ENCODE results near the gene C1QTNF7. TPM values are rescaled to one million over a fixed set of nuclear protein-coding genes. Genes with fewer than 3 reads are reported as not detected.

Gene C1QTNF7
- total and polyA plus RNA-seq, 2 of the 13 experiments (the other 11 are each of a cell fraction or from before 2014, with no cell fraction given): not detected

DNA sequence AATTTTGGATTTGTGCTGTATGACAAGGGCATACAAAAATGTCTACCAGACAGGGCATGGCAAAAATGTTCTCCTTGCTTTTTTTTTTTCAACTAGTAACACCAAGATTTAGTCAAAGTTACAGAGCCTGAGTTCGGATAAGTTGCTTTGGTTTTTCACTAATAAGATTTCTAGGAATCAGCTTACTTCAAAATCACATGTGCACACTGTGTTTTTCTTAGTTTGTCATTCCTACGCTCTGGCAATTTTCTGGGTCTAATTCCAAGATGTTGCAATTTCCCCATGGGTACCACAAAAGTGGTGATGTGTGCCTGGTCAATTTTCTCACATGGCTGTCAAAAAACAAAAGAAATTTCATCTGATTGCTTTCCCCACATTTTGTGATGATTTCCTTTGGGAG is 6.3 kb downstream of the C1QTNF7 start (continued):
- TF ChIP-seq JUN (CRISPR knock-in tag; IDR thresholded peaks at IDR 0.05): no peak

DNA sequence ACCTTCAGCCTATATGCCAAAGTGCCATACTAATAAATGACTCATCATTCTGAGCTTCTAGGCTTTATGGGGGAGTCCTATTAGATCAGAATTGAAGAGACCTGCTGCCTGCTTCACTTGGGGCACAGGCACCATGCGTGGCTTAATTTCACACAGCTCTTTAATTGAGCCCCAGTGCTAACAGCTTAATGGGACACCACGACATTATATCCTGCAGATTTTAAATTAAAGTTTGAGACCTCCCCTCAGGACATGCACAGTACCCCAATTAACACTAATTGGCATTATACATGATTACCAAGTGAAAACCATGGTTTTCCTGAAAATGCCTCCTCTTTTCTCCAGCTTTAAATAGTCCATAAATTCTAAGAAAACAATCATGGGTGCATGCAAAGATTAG is 6.8 kb downstream of the C1QTNF7 start:
- DNase-seq (ENCODE audit: low spot score) (no peak), ATAC-seq (no peak), FAIRE-seq (no peak)
- no peak overlapping the region for H3K4me2 ChIP-seq (ENCODE audit: low read depth, low read length)
- no peaks in the 10 kb centered on the region for H3K79me2 ChIP-seq (ENCODE audit: insufficient read depth, low read length)
- WGBS (ENCODE audit: low lambda C conversion rate): 0% methylated on average over 2 of the region's 2 CpGs
- H3K27ac ChIP-seq (ENCODE audit: extremely low read length, insufficient read depth, low read length): no peak overlapping the region
- ChIA-PET CTCF (ENCODE audit: low intra/inter-chr PET ratio, low total read pairs) (no interaction called here), POLR2A (no interaction called here)
- no peak overlapping the region for H3K9ac ChIP-seq (ENCODE audit: insufficient read depth, low read depth, low read length)
- H3K4me1 ChIP-seq (ENCODE audit: insufficient read depth, low read length): no peaks in the 10 kb centered on the region
- TF ChIP-seq ZNF772 (CRISPR knock-in tag; IDR thresholded peaks at IDR 0.05) (no peak), NFYB (CRISPR knock-in tag; IDR thresholded peaks at IDR 0.05) (no peak), MIER2 (CRISPR knock-in tag; IDR thresholded peaks at IDR 0.05) (no peak), MTF1 (CRISPR knock-in tag; IDR thresholded peaks at IDR 0.05) (no peak), YEATS4 (CRISPR knock-in tag; IDR thresholded peaks at IDR 0.05; ENCODE audit: borderline replicate concordance) (no peak), TMF1 (CRISPR knock-in tag; IDR thresholded peaks at IDR 0.05; ENCODE audit: low read depth) (no peak), ZNF124 (CRISPR knock-in tag; IDR thresholded peaks at IDR 0.05) (no peak), ZFP36L2 (CRISPR knock-in tag; IDR thresholded peaks at IDR 0.05) (no peak), ZNF367 (CRISPR knock-in tag; IDR thresholded peaks at IDR 0.05; ENCODE audit: borderline replicate concordance) (no peak)
- TF ChIP-seq, protein P1, sequence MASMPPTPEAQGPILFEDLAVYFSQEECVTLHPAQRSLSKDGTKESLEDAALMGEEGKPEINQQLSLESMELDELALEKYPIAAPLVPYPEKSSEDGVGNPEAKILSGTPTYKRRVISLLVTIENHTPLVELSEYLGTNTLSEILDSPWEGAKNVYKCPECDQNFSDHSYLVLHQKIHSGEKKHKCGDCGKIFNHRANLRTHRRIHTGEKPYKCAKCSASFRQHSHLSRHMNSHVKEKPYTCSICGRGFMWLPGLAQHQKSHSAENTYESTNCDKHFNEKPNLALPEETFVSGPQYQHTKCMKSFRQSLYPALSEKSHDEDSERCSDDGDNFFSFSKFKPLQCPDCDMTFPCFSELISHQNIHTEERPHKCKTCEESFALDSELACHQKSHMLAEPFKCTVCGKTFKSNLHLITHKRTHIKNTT (CRISPR knock-in tag; IDR thresholded peaks at IDR 0.05): no peak
- TF ChIP-seq, protein P2, sequence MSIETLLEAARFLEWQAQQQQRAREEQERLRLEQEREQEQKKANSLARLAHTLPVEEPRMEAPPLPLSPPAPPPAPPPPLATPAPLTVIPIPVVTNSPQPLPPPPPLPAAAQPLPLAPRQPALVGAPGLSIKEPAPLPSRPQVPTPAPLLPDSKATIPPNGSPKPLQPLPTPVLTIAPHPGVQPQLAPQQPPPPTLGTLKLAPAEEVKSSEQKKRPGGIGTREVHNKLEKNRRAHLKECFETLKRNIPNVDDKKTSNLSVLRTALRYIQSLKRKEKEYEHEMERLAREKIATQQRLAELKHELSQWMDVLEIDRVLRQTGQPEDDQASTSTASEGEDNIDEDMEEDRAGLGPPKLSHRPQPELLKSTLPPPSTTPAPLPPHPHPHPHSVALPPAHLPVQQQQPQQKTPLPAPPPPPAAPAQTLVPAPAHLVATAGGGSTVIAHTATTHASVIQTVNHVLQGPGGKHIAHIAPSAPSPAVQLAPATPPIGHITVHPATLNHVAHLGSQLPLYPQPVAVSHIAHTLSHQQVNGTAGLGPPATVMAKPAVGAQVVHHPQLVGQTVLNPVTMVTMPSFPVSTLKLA (IDR thresholded peaks at IDR 0.05): no peak
- H3K9me3 ChIP-seq (ENCODE audit: low read length): no peaks in the 10 kb centered on the region
- in situ Hi-C loops (cut with HindIII; ENCODE audit: extremely low pct_ligation_motif_present, low pct_unique_long_range_greater_than_20kb): no loop called here
- no peaks in the 10 kb centered on the region for H4K20me1 ChIP-seq (ENCODE audit: insufficient read depth, low read length)
- no peaks in the 10 kb centered on the region for H3K36me3 ChIP-seq (replicated peaks in 1 of 2; ENCODE audit: control insufficient read depth in 1 of 2, insufficient read depth in 2 of 2, low read length in 2 of 2)
- intact Hi-C loops (cut with micrococcal nuclease; ENCODE audit: unreplicated experiment): no loop called here
- no peak overlapping the region for H3K4me3 ChIP-seq (replicated peaks in 1 of 3; ENCODE audit: insufficient read depth in 1 of 3, low read depth in 2 of 3, low read length in 3 of 3)
- no peak overlapping the region for H2AFZ ChIP-seq (ENCODE audit: low read length)
- BruUV-seq (replicated peaks): no TSS peak
- no peaks in the 10 kb centered on the region; a peak in 1 of 5 replicates for H3K27me3 ChIP-seq (ENCODE audit: control insufficient read depth in 1 of 2, insufficient read depth in 2 of 2, low read length in 2 of 2)
